H9 (cell line): Measurements from ENCODE around the gene SENP2. TPM values are rescaled to one million over a fixed set of nuclear protein-coding genes. Genes with fewer than 3 reads are reported as not detected.

ENCODE experiments used
- DNase-seq: peaks from one replicate; pipeline ENCODE4 v3.0.0-alpha.2; 2017
- H2AFZ ChIP-seq: one replicate; pipeline ENCODE4 v1.6.1; 2013; ENCODE audit warnings: mild to moderate bottlenecking, low read length, control low read depth, moderate library complexity
- H2AK5ac ChIP-seq: 2 replicates; pipeline ENCODE4 v1.6.1; 2013; ENCODE audit warnings: low read length, control low read depth, mixed read lengths; ENCODE audit not compliant: insufficient read length
- H2BK120ac ChIP-seq: one replicate; pipeline ENCODE4 v1.6.1; 2013; ENCODE audit warnings: low read depth, mild to moderate bottlenecking, low read length, control low read depth, inconsistent platforms; ENCODE audit not compliant: poor library complexity, severe bottlenecking
- H2BK12ac ChIP-seq: 2 replicates; pipeline ENCODE4 v1.6.1; 2013; ENCODE audit warnings: low read length, control low read depth, mixed read lengths, low read depth; ENCODE audit not compliant: insufficient read length
- H2BK15ac ChIP-seq: 2 replicates; pipeline ENCODE4 v1.6.1; 2013; ENCODE audit warnings: low read depth, low read length, control low read depth
- H2BK20ac ChIP-seq: one replicate; pipeline ENCODE4 v1.6.1; 2013; ENCODE audit warnings: low read depth, mild to moderate bottlenecking, low read length, control low read depth, inconsistent platforms; ENCODE audit not compliant: poor library complexity, severe bottlenecking
- H2BK5ac ChIP-seq: 2 replicates; pipeline ENCODE4 v1.6.1; 2013; ENCODE audit warnings: low read length, control low read depth, mixed read lengths; ENCODE audit not compliant: insufficient read length
- H3K14ac ChIP-seq: 2 replicates; pipeline ENCODE4 v1.6.1; 2013; ENCODE audit warnings: low read length, control low read depth; ENCODE audit not compliant: insufficient read depth
- H3K18ac ChIP-seq: 2 replicates; pipeline ENCODE4 v1.6.1; 2013; ENCODE audit warnings: low read depth, mild to moderate bottlenecking, mixed read lengths, low read length, control low read depth; ENCODE audit not compliant: insufficient read length
- H3K23ac ChIP-seq: 2 replicates; pipeline ENCODE4 v1.6.1; 2013; ENCODE audit warnings: low read length, control low read depth, mixed read lengths, low read depth; ENCODE audit not compliant: insufficient read length
- H3K23me2 ChIP-seq: 2 replicates; pipeline ENCODE4 v1.6.1; 2013; ENCODE audit warnings: low read depth, mild to moderate bottlenecking, mixed read lengths, low read length, control low read depth; ENCODE audit not compliant: insufficient read length, poor library complexity, severe bottlenecking
- H3K27ac ChIP-seq: 2 replicates; pipeline ENCODE4 v1.5.1; 2013; ENCODE audit warnings: low read length, control low read depth, mixed read lengths, low read depth; ENCODE audit not compliant: insufficient read length
- H3K27me3 ChIP-seq: 2 replicates; pipeline ENCODE4 v1.6.1; 2013; ENCODE audit warnings: low read length, control low read depth, inconsistent platforms; ENCODE audit not compliant: insufficient read depth
- H3K4ac ChIP-seq: 2 replicates; pipeline ENCODE4 v1.6.1; 2013; ENCODE audit warnings: low read depth, mild to moderate bottlenecking, control low read depth, inconsistent platforms, low read length, moderate library complexity
- H3K4me1 ChIP-seq: 2 replicates; pipeline ENCODE4 v1.6.1; 2013; ENCODE audit warnings: low read length, control low read depth, inconsistent platforms; ENCODE audit not compliant: insufficient read depth
- H3K4me2 ChIP-seq: 2 replicates; pipeline ENCODE4 v1.6.1; 2013; ENCODE audit warnings: low read length, control low read depth, mixed read lengths; ENCODE audit not compliant: insufficient read length, insufficient read depth
- H3K56ac ChIP-seq: 2 replicates; pipeline ENCODE4 v1.6.1; 2013; ENCODE audit warnings: low read depth, mild to moderate bottlenecking, mixed read lengths, low read length, control low read depth; ENCODE audit not compliant: insufficient read length
- H3K79me1 ChIP-seq: 2 replicates; pipeline ENCODE4 v1.6.1; 2013; ENCODE audit warnings: low read depth, mild to moderate bottlenecking, moderate library complexity, low read length, control low read depth, inconsistent platforms; ENCODE audit not compliant: insufficient read depth, poor library complexity, severe bottlenecking
- H3K79me2 ChIP-seq: 2 replicates; pipeline ENCODE4 v1.6.1; 2013; ENCODE audit warnings: low read length, control low read depth, inconsistent platforms; ENCODE audit not compliant: insufficient read depth
- H3K9ac ChIP-seq: 2 replicates; pipeline ENCODE4 v1.6.1; 2013; ENCODE audit warnings: low read length, control low read depth, mixed read lengths; ENCODE audit not compliant: insufficient read length; ENCODE audit errors: extremely low read depth
- H3K9me3 ChIP-seq: one replicate; pipeline ENCODE4 v1.6.1; 2013; ENCODE audit warnings: low read depth, low read length, inconsistent platforms; ENCODE audit not compliant: control insufficient read depth
- H3T11ph ChIP-seq: one replicate; pipeline ENCODE4 v1.6.1; 2013; ENCODE audit warnings: mild to moderate bottlenecking, low read length, control low read depth, inconsistent platforms
- H4K20me1 ChIP-seq: one replicate; pipeline ENCODE4 v1.6.1; 2013; ENCODE audit not compliant: control insufficient read depth, insufficient read length, insufficient read depth
- H4K5ac ChIP-seq: 2 replicates; pipeline ENCODE4 v1.6.1; 2013; ENCODE audit warnings: low read depth, mild to moderate bottlenecking, mixed read lengths, low read length, control low read depth; ENCODE audit not compliant: insufficient read length
- H4K8ac ChIP-seq: replicated peaks from 2 replicates; pipeline ENCODE4 v1.6.1; 2013; ENCODE audit warnings: low read length, control low read depth, mixed read lengths, low read depth; ENCODE audit not compliant: insufficient read length
- H4K91ac ChIP-seq: 2 replicates; pipeline ENCODE4 v1.6.1; 2013; ENCODE audit warnings: low read depth, mild to moderate bottlenecking, moderate library complexity, mixed read lengths, low read length, control low read depth; ENCODE audit not compliant: insufficient read length
- H3K27ac Mint-ChIP-seq, 3 experiments: 2 replicates in 2 of 3; 3 replicates in 1 of 3; pipeline ENCODE4 v1.8.0; 2020 to 2021; ENCODE audit warnings: mixed read lengths in 3 of 3, mild to moderate bottlenecking in 1 of 3, moderate library complexity in 1 of 3
- H3K27me3 Mint-ChIP-seq: 2 replicates; pipeline ENCODE4 v1.8.0; 2021; ENCODE audit warnings: low read depth, mild to moderate bottlenecking, moderate library complexity, mixed read lengths
- H3K36me3 Mint-ChIP-seq, 3 experiments: 2 replicates in 2 of 3; 3 replicates in 1 of 3; pipeline ENCODE4 v1.8.0; 2020 to 2021; ENCODE audit warnings: low read depth in 3 of 3, mixed read lengths in 3 of 3; ENCODE audit not compliant: insufficient read depth in 1 of 3
- H3K4me1 Mint-ChIP-seq, 2 experiments: 2 replicates each; pipeline ENCODE4 v1.8.0; 2020; ENCODE audit warnings: mixed read lengths in 2 of 2
- H3K4me3 Mint-ChIP-seq, 2 experiments: 2 replicates in 1 of 2; 3 replicates in 1 of 2; pipeline ENCODE4 v1.8.0; 2020 to 2021; ENCODE audit warnings: mild to moderate bottlenecking in 2 of 2, mixed read lengths in 2 of 2, moderate library complexity in 1 of 2
- H3K9me3 Mint-ChIP-seq, 2 experiments: 2 replicates in 1 of 2; 3 replicates in 1 of 2; pipeline ENCODE4 v1.8.0; 2020; ENCODE audit warnings: mild to moderate bottlenecking in 2 of 2, mixed read lengths in 2 of 2, moderate library complexity in 1 of 2
- WGBS: extraction: QIAGEN DNeasy Blood & Tissue Kit; methylation state at CpG from one replicate; pipeline ENCODE4 v1.1.7; 2013; ENCODE audit warnings: missing lambda C conversion rate, low lambda C conversion rate, mixed read lengths; ENCODE audit not compliant: insufficient read length; ENCODE audit errors: extremely low coverage; 5-methylcytosine and 5-hydroxymethylcytosine counted together
- total RNA-seq: library from RNA; stranded (reverse); gene quantifications from 2 replicates; pipeline ENCODE4 v1.2.1, GENCODE V29; 2021
- TF ChIP-seq, protein P1 (sequence below): fragments of 200-600 bp; sonication (generic); conservative IDR thresholded peaks from 3 replicates; pipeline ENCODE4 v1.8.0; 2021; ENCODE audit warnings: antibody characterized with exemption, mild to moderate bottlenecking

The SENP2 gene
- total RNA-seq, 1 experiment from 2014 or later: 90.1 TPM

DNA sequence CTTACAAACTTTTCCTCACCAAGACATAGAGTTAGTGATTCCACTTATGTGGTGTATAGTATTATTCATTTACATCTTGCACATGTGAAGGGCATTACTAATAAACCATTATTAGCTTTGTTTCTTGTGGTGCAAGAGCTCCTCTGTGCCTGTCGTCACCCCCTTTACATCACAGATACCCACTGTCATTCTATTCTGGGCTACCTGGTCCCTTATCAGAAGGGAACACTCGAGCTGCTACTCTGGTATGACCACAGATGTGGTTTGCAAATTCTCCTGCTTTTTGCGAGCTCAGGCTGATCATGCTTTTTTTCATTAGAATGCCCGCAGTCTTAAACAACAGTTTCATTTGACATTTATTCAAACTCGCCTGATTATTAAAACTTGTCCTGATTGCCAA, 13.9 kb upstream of the SENP2 start:
- Histone ChIP-seq H2BK5ac (no peak overlapping the region), H3K27ac (no peak overlapping the region), H3K14ac (no peak overlapping the region), H3K79me2 (no peaks in the 10 kb centered on the region), H4K20me1 (no peaks in the 10 kb centered on the region), H3K18ac (no peak overlapping the region), H3K27me3 (no peaks in the 10 kb centered on the region), H2BK120ac (no peak overlapping the region), H2BK15ac (no peak overlapping the region), H3K9me3 (peaks cover 10% of the 10 kb centered on the region), H3K4me1 (no peaks in the 10 kb centered on the region), H3K4ac (no peak overlapping the region), H2BK12ac (no peak overlapping the region), H3K23me2 (no peaks in the 10 kb centered on the region), H3K4me2 (no peak overlapping the region), H4K91ac (no peak overlapping the region), H3K9ac (no peak overlapping the region), H3T11ph (no peak overlapping the region), H3K56ac (no peak overlapping the region), H3K23ac (no peak overlapping the region), H4K8ac (no peak overlapping the region), H3K79me1 (no peaks in the 10 kb centered on the region), H2AK5ac (no peak overlapping the region), H2AFZ (no peak overlapping the region), H2BK20ac (no peak overlapping the region), H4K5ac (no peak overlapping the region)
- no peak for DNase-seq
- Mint-ChIP-seq H3K9me3 (peaks cover 17 to 24% of the 10 kb centered on the region in 2 experiments), H3K4me3 (no peak overlapping the region), H3K4me1 (peaks cover 9 to 11% of the 10 kb centered on the region in 2 experiments), H3K27ac (no peak overlapping the region), H3K27me3 (no peaks in the 10 kb centered on the region; the same call in 1 of the 2 replicates), H3K36me3 (peaks cover 7 to 21% (median 17%) of the 10 kb centered on the region in 3 experiments; a peak in 6 of 7 replicates)
- TF ChIP-seq, protein P1, sequence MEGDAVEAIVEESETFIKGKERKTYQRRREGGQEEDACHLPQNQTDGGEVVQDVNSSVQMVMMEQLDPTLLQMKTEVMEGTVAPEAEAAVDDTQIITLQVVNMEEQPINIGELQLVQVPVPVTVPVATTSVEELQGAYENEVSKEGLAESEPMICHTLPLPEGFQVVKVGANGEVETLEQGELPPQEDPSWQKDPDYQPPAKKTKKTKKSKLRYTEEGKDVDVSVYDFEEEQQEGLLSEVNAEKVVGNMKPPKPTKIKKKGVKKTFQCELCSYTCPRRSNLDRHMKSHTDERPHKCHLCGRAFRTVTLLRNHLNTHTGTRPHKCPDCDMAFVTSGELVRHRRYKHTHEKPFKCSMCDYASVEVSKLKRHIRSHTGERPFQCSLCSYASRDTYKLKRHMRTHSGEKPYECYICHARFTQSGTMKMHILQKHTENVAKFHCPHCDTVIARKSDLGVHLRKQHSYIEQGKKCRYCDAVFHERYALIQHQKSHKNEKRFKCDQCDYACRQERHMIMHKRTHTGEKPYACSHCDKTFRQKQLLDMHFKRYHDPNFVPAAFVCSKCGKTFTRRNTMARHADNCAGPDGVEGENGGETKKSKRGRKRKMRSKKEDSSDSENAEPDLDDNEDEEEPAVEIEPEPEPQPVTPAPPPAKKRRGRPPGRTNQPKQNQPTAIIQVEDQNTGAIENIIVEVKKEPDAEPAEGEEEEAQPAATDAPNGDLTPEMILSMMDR: no peak
- WGBS: no CpG with 5 or more reads among the region's 5 CpGs
